PC-9 (cell line): ENCODE data around the gene EGFLAM. TPM values are rescaled to one million over a fixed set of nuclear protein-coding genes. Genes with fewer than 3 reads are reported as not detected.
A peak's percentile ranks its signal among the peaks of the same experiment; 100 is the strongest.
"Not testable (repeated sequence)": the region's sequence is repeated elsewhere in the genome, so short reads cannot be mapped to it uniquely, and the experiment has no call there.

Experiments used
- BruUV-seq: library from RNA; stranded (reverse); fragments of 400-500 nt; replicated peaks from 2 replicates; lab custom pipeline; 2021; lab: Mats Ljungman, UMichigan
- CTCF ChIA-PET: fragments of 300-600 bp; sonication (Branson Sonifier 250); formaldehyde crosslinking; loops from one replicate; lab custom pipeline; 2022; ENCODE audit warnings: antibody characterized with exemption; lab: Charles Lee
- POLR2A ChIA-PET: fragments of 300-600 bp; sonication (Branson Sonifier 250); formaldehyde crosslinking; loops from one replicate; lab custom pipeline; 2022; ENCODE audit warnings: antibody characterized with exemption; ENCODE audit not compliant: unreplicated experiment; lab: Charles Lee
- DNase-seq, 2 experiments: peaks; one replicate each; pipeline versions ENCODE4 v3.0.0 to v3.0.0-alpha.2; 2015 to 2022; ENCODE audit warnings: mixed read lengths in 1 of 2
- H2AFZ ChIP-seq: fragments of 200-600 bp; sonication (generic); 2 replicates; pipeline ENCODE4 v1.8.1; 2017; ENCODE audit warnings: antibody characterized with exemption
- H3F3A ChIP-seq: fragments of 200-600 bp; sonication (generic); 2 replicates; pipeline ENCODE4 v1.8.1; 2017; ENCODE audit warnings: antibody characterized with exemption, mild to moderate bottlenecking, low read depth; ENCODE audit not compliant: insufficient read depth
- H3K27ac ChIP-seq: fragments of 200-600 bp; sonication (generic); 2 replicates; pipeline ENCODE4 v1.6.1; 2016; ENCODE audit warnings: mixed run types
- H3K27me3 ChIP-seq: fragments of 200-600 bp; sonication (generic); 2 replicates; pipeline ENCODE4 v1.6.1; 2016; ENCODE audit warnings: low read depth, mixed run types; ENCODE audit not compliant: insufficient read depth
- H3K36me3 ChIP-seq: fragments of 200-600 bp; sonication (generic); 2 replicates; pipeline ENCODE4 v1.6.1; 2016; ENCODE audit warnings: low read depth, mixed run types
- H3K4me1 ChIP-seq: fragments of 200-600 bp; sonication (generic); replicated peaks from 2 replicates; pipeline ENCODE4 v1.6.1; 2016; ENCODE audit warnings: mixed run types; ENCODE audit not compliant: insufficient read depth
- H3K4me2 ChIP-seq: fragments of 200-600 bp; sonication (generic); 2 replicates; pipeline ENCODE4 v1.6.1; 2017; ENCODE audit warnings: mixed run types
- H3K4me3 ChIP-seq: fragments of 200-600 bp; sonication (generic); 2 replicates; pipeline ENCODE4 v1.6.1; 2016; ENCODE audit warnings: mixed run types
- H3K79me2 ChIP-seq: fragments of 200-600 bp; sonication (generic); 2 replicates; pipeline ENCODE4 v1.6.1; 2017; ENCODE audit warnings: low read depth, mixed run types
- H3K9me2 ChIP-seq: fragments of 200-600 bp; sonication (generic); 2 replicates; pipeline ENCODE4 v1.8.1; 2017; ENCODE audit warnings: mild to moderate bottlenecking; ENCODE audit not compliant: insufficient read depth
- H3K9me3 ChIP-seq: fragments of 200-600 bp; sonication (generic); 2 replicates; pipeline ENCODE4 v1.8.1; 2016; ENCODE audit warnings: low read depth; ENCODE audit not compliant: insufficient read depth
- H4K20me1 ChIP-seq: fragments of 200-600 bp; sonication (generic); 2 replicates; pipeline ENCODE4 v1.8.1; 2017; ENCODE audit not compliant: insufficient read depth
- CTCF ChIP-seq: fragments of 200-600 bp; sonication (generic); conservative IDR thresholded peaks from 2 replicates; pipeline ENCODE4 v1.6.1; 2017; ENCODE audit warnings: mixed run types, antibody characterized with exemption, mild to moderate bottlenecking, moderate library complexity
- EZH2 ChIP-seq: fragments of 200-600 bp; sonication (generic); IDR thresholded peaks from 2 replicates; pipeline ENCODE4 v1.8.0; 2017; ENCODE audit warnings: antibody characterized with exemption, low read depth
- intact Hi-C: fragments of 100-400 bp; cut with micrococcal nuclease; formaldehyde crosslinking; loops from one replicate; pipeline ENCODE4 v1.10.0; 2022; ENCODE audit not compliant: unreplicated experiment
- total RNA-seq: library from RNA; stranded (reverse); gene quantifications from 2 replicates; pipeline ENCODE4 v1.2.3, GENCODE V29; 2021

Gene EGFLAM
- total RNA-seq, 1 experiment from 2014 or later: not detected

- H3K9me3 ChIP-seq: no peaks in the 10 kb centered on the region
- ChIA-PET CTCF (no interaction called here), POLR2A (no interaction called here)
- H3K9me2 ChIP-seq: no peaks in the 10 kb centered on the region
- H3K27me3 ChIP-seq: peaks cover 35% of the 10 kb centered on the region
- no peak overlapping the region for H3K27ac ChIP-seq
- no peaks in the 10 kb centered on the region for H3F3A ChIP-seq
- H3K4me2 ChIP-seq: no peak overlapping the region
- TF ChIP-seq CTCF (no peak), EZH2 (no peak)
- no peaks in the 10 kb centered on the region for H4K20me1 ChIP-seq
- H3K36me3 ChIP-seq: no peaks in the 10 kb centered on the region
- H3K79me2 ChIP-seq: no peaks in the 10 kb centered on the region
- H3K4me1 ChIP-seq: no peaks in the 10 kb centered on the region
- no TSS peak for BruUV-seq
- H2AFZ ChIP-seq: no peak overlapping the region
- no peak overlapping the region for H3K4me3 ChIP-seq
- intact Hi-C loops: no loop called here
- no peak for DNase-seq
Measured at GRCh38 chr5:38331831-38332230, 73.5 kb downstream of the EGFLAM start.

GRCh38 chr5:38333181-38333580, 74.8 kb downstream of the EGFLAM start:
- H3K79me2 ChIP-seq, CTCF ChIA-PET: not testable (repeated sequence)
- H3K27me3 ChIP-seq: peaks cover 44% of the 10 kb centered on the region

GRCh38 chr5:38338455-38338854, 80.1 kb downstream of the EGFLAM start:
- BruUV-seq: no TSS peak
- no peak for TF ChIP-seq CTCF
- TF ChIP-seq EZH2: no peak
- Histone ChIP-seq H3K4me2 (no peak overlapping the region), H2AFZ (no peak overlapping the region), H3K27me3 (peaks cover 72% of the 10 kb centered on the region), H3K4me3 (no peak overlapping the region), H3K36me3 (no peaks in the 10 kb centered on the region), H3K4me1 (no peaks in the 10 kb centered on the region), H3K27ac (no peak overlapping the region), H4K20me1 (no peaks in the 10 kb centered on the region), H3F3A (no peaks in the 10 kb centered on the region), H3K79me2 (no peaks in the 10 kb centered on the region), H3K9me3 (no peaks in the 10 kb centered on the region), H3K9me2 (no peaks in the 10 kb centered on the region)
- ChIA-PET CTCF (no interaction called here), POLR2A (no interaction called here)
- peak in 1 of 2 experiments; percentile 11 for DNase-seq
- intact Hi-C loops: no loop called here

More at GRCh38 chr5:38333181-38333580, 74.8 kb downstream of the EGFLAM start:
- H4K20me1 ChIP-seq, H3F3A ChIP-seq, H3K4me2 ChIP-seq, H3K4me1 ChIP-seq, DNase-seq, H3K36me3 ChIP-seq, H3K9me3 ChIP-seq, H3K9me2 ChIP-seq, intact Hi-C loops, H3K27ac ChIP-seq, POLR2A ChIA-PET, H3K4me3 ChIP-seq, H2AFZ ChIP-seq, BruUV-seq: not testable (repeated sequence)

- H3K4me1 ChIP-seq: no peaks in the 10 kb centered on the region
- no TSS peak for BruUV-seq
- peaks cover 77% of the 10 kb centered on the region for H3K27me3 ChIP-seq
- H3K9me2 ChIP-seq: no peaks in the 10 kb centered on the region
- intact Hi-C loops: no loop called here
- TF ChIP-seq EZH2 (no peak), CTCF (no peak)
- DNase-seq: no peak
- POLR2A ChIA-PET: no interaction called here
- H3K9me3 ChIP-seq: no peaks in the 10 kb centered on the region
- H2AFZ ChIP-seq: no peak overlapping the region
- no peak overlapping the region for H3K4me2 ChIP-seq
- CTCF ChIA-PET: interaction anchor here (0.6 kb wide), 1 partner anchor 246 kb away, joined by 3 read pairs; no protein-coding TSS in a partner anchor
- no peak overlapping the region for H3K4me3 ChIP-seq
- H3K79me2 ChIP-seq: no peaks in the 10 kb centered on the region
- H3K27ac ChIP-seq: no peak overlapping the region
- no peaks in the 10 kb centered on the region for H3F3A ChIP-seq
- no peaks in the 10 kb centered on the region for H3K36me3 ChIP-seq
- no peaks in the 10 kb centered on the region for H4K20me1 ChIP-seq
Measured at GRCh38 chr5:38339446-38339845, 81.1 kb downstream of the EGFLAM start.
